DMS 273 (cell line): Measurements from ENCODE around the gene TAT.
A peak's percentile ranks its signal among the peaks of the same experiment; 100 is the strongest.

ENCODE experiments used
- DNase-seq: peaks from one replicate; lab custom pipeline; 2025; ENCODE audit not compliant: unreplicated experiment; lab: John Stamatoyannopoulos, UW

Gene TAT

GRCh38 chr16:71547168-71547567 is 29.7 kb downstream of the TAT start:
- DNase-seq, result no peak

DNA sequence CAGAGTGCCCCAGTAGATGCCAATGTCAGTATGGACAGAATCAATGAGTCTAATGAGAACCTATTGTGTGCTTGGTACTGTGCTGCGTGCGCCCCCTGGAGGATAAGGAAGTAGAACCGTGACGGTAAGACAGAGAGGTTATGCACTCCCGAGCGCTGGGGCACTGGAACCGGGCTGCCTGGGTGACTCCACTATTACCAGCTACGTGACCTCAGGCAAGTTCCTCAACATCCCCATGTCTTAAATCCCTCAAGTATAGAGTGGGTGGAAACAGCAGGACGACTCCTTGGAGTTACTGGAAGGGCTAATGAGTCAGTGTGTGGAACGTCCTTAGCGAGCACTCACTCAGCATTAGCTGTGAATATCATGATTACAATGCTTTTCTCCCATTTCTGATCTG is 34.5 kb downstream of the TAT start:
- peak; percentile 43 for DNase-seq

- peak; percentile 71 for DNase-seq
Measured at GRCh38 chr16:71537643-71538042, 39.2 kb downstream of the TAT start.

DNA sequence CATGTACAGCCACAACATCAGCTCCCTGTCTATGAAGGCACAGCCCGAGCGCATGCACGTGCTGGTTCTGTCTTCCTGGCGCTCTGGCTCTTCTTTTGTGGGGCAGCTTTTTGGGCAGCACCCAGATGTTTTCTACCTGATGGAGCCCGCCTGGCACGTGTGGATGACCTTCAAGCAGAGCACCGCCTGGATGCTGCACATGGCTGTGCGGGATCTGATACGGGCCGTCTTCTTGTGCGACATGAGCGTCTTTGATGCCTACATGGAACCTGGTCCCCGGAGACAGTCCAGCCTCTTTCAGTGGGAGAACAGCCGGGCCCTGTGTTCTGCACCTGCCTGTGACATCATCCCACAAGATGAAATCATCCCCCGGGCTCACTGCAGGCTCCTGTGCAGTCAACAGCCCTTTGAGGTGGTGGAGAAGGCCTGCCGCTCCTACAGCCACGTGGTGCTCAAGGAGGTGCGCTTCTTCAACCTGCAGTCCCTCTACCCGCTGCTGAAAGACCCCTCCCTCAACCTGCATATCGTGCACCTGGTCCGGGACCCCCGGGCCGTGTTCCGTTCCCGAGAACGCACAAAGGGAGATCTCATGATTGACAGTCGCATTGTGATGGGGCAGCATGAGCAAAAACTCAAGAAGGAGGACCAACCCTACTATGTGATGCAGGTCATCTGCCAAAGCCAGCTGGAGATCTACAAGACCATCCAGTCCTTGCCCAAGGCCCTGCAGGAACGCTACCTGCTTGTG is 40.0 kb downstream of the TAT start:
- DNase-seq, result no peak

DNA sequence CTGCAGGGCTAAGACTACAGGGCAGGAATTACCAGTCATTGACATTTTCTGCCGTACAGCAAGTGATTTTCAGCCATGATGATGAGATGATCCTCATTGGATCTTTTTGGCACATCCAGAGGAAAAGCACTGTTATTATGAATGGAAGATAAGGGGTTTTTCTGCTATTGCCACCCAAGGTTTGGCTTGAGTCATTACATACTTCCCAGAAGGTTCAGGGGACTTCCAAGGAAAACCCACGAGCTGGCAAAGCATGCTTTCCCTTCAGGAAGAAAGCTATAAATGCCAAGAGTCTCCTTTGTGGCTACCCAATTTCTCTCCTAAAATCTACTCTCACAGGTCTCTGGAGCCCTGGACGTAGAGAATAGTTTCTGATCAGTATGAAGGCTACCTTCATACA is 44.5 kb downstream of the TAT start:
- DNase-seq, result no peak

- DNase-seq, result no peak
Measured at GRCh38 chr16:71528863-71529262, 48.0 kb downstream of the TAT start.

DNA sequence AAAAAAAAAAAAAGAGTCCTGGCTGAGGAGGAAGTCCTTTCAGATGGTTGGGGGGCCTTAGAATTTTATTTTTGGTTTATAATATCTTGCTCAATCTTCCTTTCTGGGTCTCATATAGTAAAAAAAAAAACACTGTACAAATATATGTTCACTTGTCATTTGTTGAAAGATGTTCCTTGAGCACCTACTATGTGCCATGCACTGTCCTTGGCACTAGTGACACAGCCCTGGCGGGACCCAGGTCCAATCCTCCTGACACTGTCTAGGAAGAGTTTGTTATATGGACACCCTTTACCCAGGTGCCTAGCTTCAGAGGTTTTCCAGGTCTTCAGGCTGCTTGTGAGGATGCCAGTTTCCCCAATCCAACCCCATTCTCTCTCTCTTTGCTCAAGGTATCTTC is 48.6 kb downstream of the TAT start:
- DNase-seq, result no peak

DNA sequence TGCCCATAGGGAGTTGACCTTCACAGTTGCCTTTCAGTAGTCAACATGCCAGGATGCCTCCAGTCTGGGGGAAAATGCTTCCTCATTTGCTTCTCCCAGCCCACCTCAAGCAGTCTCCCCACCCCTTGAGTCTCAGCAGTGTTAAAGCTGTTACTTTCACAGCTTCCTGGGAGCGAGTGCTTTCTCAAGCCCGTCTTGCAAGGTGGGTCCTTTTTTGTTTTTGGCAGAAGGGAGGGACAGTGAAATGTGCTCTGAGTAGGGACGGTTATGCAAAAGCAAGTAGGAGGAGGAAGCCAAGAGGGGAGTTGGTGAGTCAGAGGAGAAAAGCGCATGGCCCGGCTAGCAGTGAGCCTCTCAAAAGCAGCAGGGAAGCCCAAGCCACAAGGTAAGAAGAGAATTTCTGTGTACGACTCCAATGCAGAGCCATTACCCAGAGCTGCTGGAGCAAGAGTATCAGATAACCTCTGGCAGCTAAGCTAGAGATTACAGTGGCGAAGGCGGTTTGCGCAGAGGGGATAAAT is 50.7 kb downstream of the TAT start, which contains the start of gene CHST4:
CHST4 (plus strand) TSS at position 316 of the 521 bp plus-strand sequence. CDS start 10,252 bp downstream, outside the sequence.
- DNase-seq, result peak; percentile 59

DNA sequence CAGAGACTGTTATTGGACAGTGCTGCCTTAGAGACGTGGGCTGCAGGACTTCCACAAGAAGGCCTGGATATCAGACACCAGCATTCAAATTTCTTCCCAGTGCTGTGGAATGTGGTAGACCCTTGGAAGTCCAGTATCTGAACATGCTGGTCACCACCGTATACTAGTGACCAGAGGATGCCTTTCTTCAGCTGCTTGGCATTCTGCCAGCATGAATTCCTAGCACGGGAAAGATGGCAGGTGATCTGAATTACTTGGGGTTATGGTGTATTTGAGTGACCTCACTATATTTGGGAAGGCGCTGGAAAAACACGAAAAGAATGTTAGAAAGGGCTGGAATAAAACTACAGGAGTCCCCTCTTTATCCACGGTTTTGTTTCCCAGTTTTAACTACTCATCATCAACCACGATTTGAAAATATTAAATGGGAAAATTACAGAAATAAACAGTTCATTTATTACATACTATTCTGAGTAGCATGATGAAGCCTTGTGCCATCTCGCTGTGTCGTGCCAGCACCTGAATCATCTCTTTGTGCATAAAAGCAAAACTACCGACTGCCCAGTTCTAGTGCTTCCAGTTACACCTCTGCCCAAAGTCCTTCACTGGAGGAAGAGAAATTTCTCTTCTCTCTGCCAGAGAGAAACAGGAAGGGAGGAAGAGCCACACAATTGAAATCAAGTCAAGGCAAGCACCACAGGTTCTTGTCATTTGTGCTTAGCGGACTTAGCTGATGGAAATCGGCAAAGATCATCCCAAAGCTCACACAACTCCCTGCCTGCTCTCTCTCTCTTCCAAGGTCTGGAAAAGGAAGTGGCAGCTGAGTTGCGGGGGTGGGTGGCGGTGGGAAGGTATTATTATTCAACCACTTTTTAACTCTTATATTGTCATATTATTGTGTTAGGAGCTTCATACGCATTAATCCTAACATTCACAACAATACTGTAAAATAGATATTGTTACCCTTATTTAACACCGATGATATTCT is 52.0 kb downstream of the TAT start:
- no peak for DNase-seq

DNA sequence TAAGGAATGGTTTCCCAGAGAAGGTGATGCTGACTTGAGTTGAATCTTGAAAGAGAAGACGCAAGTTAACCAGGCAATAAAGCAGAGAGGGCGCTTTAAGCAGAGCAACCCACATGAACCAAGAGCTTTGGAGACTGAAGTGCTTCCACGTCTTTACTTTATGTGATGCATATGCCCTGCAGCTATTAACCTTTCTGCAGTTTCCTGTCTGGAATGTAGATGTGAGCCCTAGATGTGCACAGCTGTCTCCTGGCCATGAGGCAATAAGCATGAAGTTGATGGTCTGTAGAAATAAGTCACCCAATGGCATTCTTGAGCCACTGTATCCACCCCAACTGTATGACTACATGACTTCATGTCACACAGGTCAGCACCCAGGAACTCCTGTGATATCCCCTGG is 56.3 kb downstream of the TAT start:
- DNase-seq, result no peak
